IMR-90 (cell line): Measurements from ENCODE around the gene SIN3B. TPM values are rescaled to one million over a fixed set of nuclear protein-coding genes. Genes with fewer than 3 reads are reported as not detected.
A peak's percentile ranks its signal among the peaks of the same experiment; 100 is the strongest.

Source experiments
- ATAC-seq: fragments of 200-7000 bp; cut with Tn5 transposase; 2 replicates; pipeline ENCODE4 v1.9.1; 2020; ENCODE audit warnings: low read depth, mild to moderate bottlenecking, moderate library complexity
- BruUV-seq: library from RNA; stranded (reverse); fragments of 400-500 nt; replicated peaks from 2 replicates; lab custom pipeline; 2021; lab: Mats Ljungman, UMichigan
- CTCF ChIA-PET: fragments of 300-600 bp; formaldehyde crosslinking; extraction: SDS; loops from one replicate; lab custom pipeline; 2021; ENCODE audit warnings: antibody characterized with exemption; lab: Yijun Ruan, JAX
- POLR2A ChIA-PET: fragments of 300-600 bp; sonication (Branson Sonifier 250); formaldehyde crosslinking; loops from one replicate; lab custom pipeline; 2022; ENCODE audit warnings: antibody characterized with exemption; ENCODE audit not compliant: unreplicated experiment; lab: Charles Lee
- DNase-seq: peaks from one replicate; pipeline ENCODE4 v3.0.0; 2013
- H2AFZ ChIP-seq: replicated peaks from 2 replicates; pipeline ENCODE3; 2013; ENCODE audit warnings: low read length, mild to moderate bottlenecking; ENCODE audit not compliant: poor library complexity
- H2AK5ac ChIP-seq: 2 replicates; pipeline ENCODE4 v1.6.1; 2013; ENCODE audit warnings: low read depth, low read length, inconsistent platforms
- H2AK9ac ChIP-seq: replicated peaks from 2 replicates; pipeline ENCODE3; 2013; ENCODE audit warnings: mild to moderate bottlenecking, low read depth, low read length, moderate library complexity; ENCODE audit not compliant: poor library complexity
- H2BK120ac ChIP-seq: 2 replicates; pipeline ENCODE4 v1.6.1; 2013; ENCODE audit warnings: low read depth, low read length, inconsistent platforms
- H2BK15ac ChIP-seq: 3 replicates; pipeline ENCODE4 v1.6.1; 2013; ENCODE audit warnings: low read depth, low read length, inconsistent platforms
- H2BK20ac ChIP-seq: 2 replicates; pipeline ENCODE4 v1.6.1; 2013; ENCODE audit warnings: low read depth, mild to moderate bottlenecking, inconsistent platforms, low read length, moderate library complexity
- H2BK5ac ChIP-seq: 2 replicates; pipeline ENCODE4 v1.6.1; 2013; ENCODE audit warnings: mild to moderate bottlenecking, low read depth, low read length, inconsistent platforms; ENCODE audit not compliant: poor library complexity, severe bottlenecking
- H3K14ac ChIP-seq: replicated peaks from 2 replicates; pipeline ENCODE4 v1.6.1; 2013; ENCODE audit warnings: low read depth, low read length, inconsistent platforms
- H3K18ac ChIP-seq: 2 replicates; pipeline ENCODE4 v1.6.1; 2013; ENCODE audit warnings: low read depth, low read length, control low read depth
- H3K23ac ChIP-seq: 2 replicates; pipeline ENCODE4 v1.6.1; 2013; ENCODE audit warnings: low read depth, low read length, inconsistent platforms
- H3K27ac ChIP-seq: 2 replicates; pipeline ENCODE4 v1.5.1; 2013; ENCODE audit warnings: mild to moderate bottlenecking, control low read depth, low read length; ENCODE audit not compliant: insufficient read depth
- H3K27me3 ChIP-seq: 2 replicates; pipeline ENCODE4 v1.6.1; 2013; ENCODE audit warnings: low read length; ENCODE audit not compliant: control insufficient read depth, insufficient read depth
- H3K36me3 ChIP-seq: 2 replicates; pipeline ENCODE4 v1.6.1; 2013; ENCODE audit warnings: low read length, mixed read lengths; ENCODE audit not compliant: control insufficient read depth, insufficient read depth
- H3K4ac ChIP-seq: 2 replicates; pipeline ENCODE4 v1.6.1; 2013; ENCODE audit warnings: low read depth, low read length, inconsistent platforms
- H3K4me1 ChIP-seq: 2 replicates; pipeline ENCODE4 v1.6.1; 2013; ENCODE audit warnings: low read length, mixed read lengths; ENCODE audit not compliant: control insufficient read depth, insufficient read depth
- H3K4me2 ChIP-seq: 2 replicates; pipeline ENCODE4 v1.6.1; 2013; ENCODE audit warnings: low read depth, mild to moderate bottlenecking, control low read depth, low read length, moderate library complexity
- H3K4me3 ChIP-seq: 2 replicates; pipeline ENCODE4 v1.5.1; 2013; ENCODE audit warnings: low read depth, mild to moderate bottlenecking, control low read depth, low read length, moderate library complexity; ENCODE audit not compliant: insufficient read depth
- H3K56ac ChIP-seq: 2 replicates; pipeline ENCODE4 v1.6.1; 2013; ENCODE audit warnings: low read length, inconsistent platforms; ENCODE audit not compliant: insufficient read depth; ENCODE audit errors: extremely low read depth
- H3K79me1 ChIP-seq, 2 experiments: 2 replicates each; pipeline ENCODE4 v1.6.1; 2013; ENCODE audit warnings: low read length in 2 of 2, inconsistent platforms in 1 of 2, low read depth in 1 of 2
- H3K9ac ChIP-seq: 2 replicates; pipeline ENCODE4 v1.6.1; 2013; ENCODE audit warnings: low read depth, low read length, control low read depth
- H3K9me1 ChIP-seq: 2 replicates; pipeline ENCODE4 v1.6.1; 2013; ENCODE audit warnings: low read length, inconsistent platforms; ENCODE audit not compliant: insufficient read depth
- H3K9me3 ChIP-seq: 2 replicates; pipeline ENCODE4 v1.6.1; 2013; ENCODE audit warnings: low read length; ENCODE audit not compliant: control insufficient read depth, insufficient read depth
- H4K20me1 ChIP-seq: 2 replicates; pipeline ENCODE4 v1.6.1; 2013; ENCODE audit warnings: low read length, inconsistent platforms; ENCODE audit not compliant: insufficient read depth
- H4K5ac ChIP-seq: 2 replicates; pipeline ENCODE4 v1.6.1; 2013; ENCODE audit warnings: mild to moderate bottlenecking, low read depth, low read length, control low read depth
- H4K8ac ChIP-seq, 2 experiments: 2 replicates each; pipeline ENCODE4 v1.6.1; 2013; ENCODE audit warnings: low read depth in 2 of 2, low read length in 2 of 2, control low read depth in 1 of 2, inconsistent platforms in 1 of 2
- H4K91ac ChIP-seq: 2 replicates; pipeline ENCODE4 v1.6.1; 2013; ENCODE audit warnings: low read depth, low read length, inconsistent platforms; ENCODE audit not compliant: insufficient read depth
- BHLHE40 ChIP-seq: fragments of 150-350 bp; IDR thresholded peaks from 2 replicates; pipeline ENCODE4 v1.6.1; 2016; ENCODE audit warnings: mild to moderate bottlenecking, low read depth, low read length
- CEBPB ChIP-seq: IDR thresholded peaks from 2 replicates; pipeline ENCODE4 v1.6.1; 2012; ENCODE audit warnings: low read depth, low read length, improper control_type of control experiment
- CHD1 ChIP-seq: IDR thresholded peaks from 2 replicates; pipeline ENCODE4 v1.6.1; 2012; ENCODE audit warnings: low read depth, low read length, improper control_type of control experiment
- CTCF ChIP-seq: conservative IDR thresholded peaks from 2 replicates; pipeline ENCODE4 v1.5.1; 2012; ENCODE audit warnings: mild to moderate bottlenecking, low read depth, low read length, improper control_type of control experiment
- ELK1 ChIP-seq: fragments of 150-350 bp; IDR thresholded peaks from 2 replicates; pipeline ENCODE4 v1.6.1; 2016; ENCODE audit warnings: low read depth, mild to moderate bottlenecking, low read length, moderate library complexity, borderline replicate concordance
- FOS ChIP-seq: fragments of 150-350 bp; IDR thresholded peaks from 2 replicates; pipeline ENCODE4 v1.6.1; 2016; ENCODE audit warnings: low read depth, low read length
- MAFK ChIP-seq: IDR thresholded peaks from 2 replicates; pipeline ENCODE4 v1.6.1; 2012; ENCODE audit warnings: low read depth, low read length, improper control_type of control experiment
- MAZ ChIP-seq: IDR thresholded peaks from 2 replicates; pipeline ENCODE4 v1.6.1; 2012; ENCODE audit warnings: low read depth, mild to moderate bottlenecking, low read length, improper control_type of control experiment, moderate library complexity, borderline replicate concordance
- MXI1 ChIP-seq: IDR thresholded peaks from 2 replicates; pipeline ENCODE4 v1.6.1; 2012; ENCODE audit warnings: low read depth, mild to moderate bottlenecking, low read length, moderate library complexity, borderline replicate concordance
- NFE2L2 ChIP-seq: fragments of 150-350 bp; IDR thresholded peaks from 2 replicates; pipeline ENCODE4 v1.6.1; 2016; ENCODE audit warnings: low read depth, mild to moderate bottlenecking, low read length
- POLR2A ChIP-seq: IDR thresholded peaks from 2 replicates; pipeline ENCODE4 v1.6.1; 2012; ENCODE audit warnings: mild to moderate bottlenecking, low read depth, low read length
- RAD21 ChIP-seq: IDR thresholded peaks from 2 replicates; pipeline ENCODE4 v1.6.1; 2012; ENCODE audit warnings: low read length, improper control_type of control experiment
- RCOR1 ChIP-seq: IDR thresholded peaks from 2 replicates; pipeline ENCODE4 v1.6.1; 2012; ENCODE audit warnings: mild to moderate bottlenecking, low read length, improper control_type of control experiment; ENCODE audit not compliant: insufficient replicate concordance
- RFX5 ChIP-seq: IDR thresholded peaks from 2 replicates; pipeline ENCODE4 v1.8.0; 2012; ENCODE audit warnings: low read depth, mild to moderate bottlenecking, low read length, moderate library complexity
- SMC3 ChIP-seq: fragments of 150-350 bp; IDR thresholded peaks from 2 replicates; pipeline ENCODE4 v1.6.1; 2016; ENCODE audit warnings: low read depth, mild to moderate bottlenecking, antibody characterized with exemption, low read length, moderate library complexity
- WGBS, 2 experiments: methylation state at CpG; one replicate each; pipeline versions ENCODE4 v1.1.5 to v1.1.7; 2013; ENCODE audit warnings: missing lambda C conversion rate in 2 of 2; ENCODE audit not compliant: insufficient read length in 1 of 2; ENCODE audit errors: extremely low coverage in 2 of 2; 5-methylcytosine and 5-hydroxymethylcytosine counted together
- dilution Hi-C: fragments of 300-500 bp; cut with HindIII; formaldehyde crosslinking; loops from one replicate; pipeline ENCODE4 v1.14.3; 2018; ENCODE audit warnings: low sequenced_read_pairs; ENCODE audit not compliant: unreplicated experiment
- in situ Hi-C: fragments of 300-500 bp; cut with MboI; formaldehyde crosslinking; loops from 3 replicates; pipeline ENCODE4 v1.14.3; 2019; ENCODE audit warnings: low sequenced_read_pairs, inconsistent platforms, mixed read lengths
- intact Hi-C: fragments of 100-400 bp; cut with micrococcal nuclease; formaldehyde crosslinking; loops from 2 replicates; pipeline ENCODE4 v1.10.0; 2022
- polyA plus RNA-seq, 3 experiments: library from polyadenylated mRNA; depleted of rRNA; stranded (reverse); fragments of >200 nt; gene quantifications; 2 replicates each; pipeline ENCODE4 v1.2.3, GENCODE V29; 2012; ENCODE audit warnings: low replicate concordance in 1 of 3
- total RNA-seq: library from RNA; depleted of rRNA; stranded (reverse); fragments of >200 nt; gene quantifications from 2 replicates; pipeline ENCODE4 v1.2.3, GENCODE V29; 2012
- TF ChIP-seq, protein P1 (sequence below): fragments of 150-350 bp; IDR thresholded peaks from 2 replicates; pipeline ENCODE4 v1.6.1; 2017; ENCODE audit warnings: mild to moderate bottlenecking, antibody characterized with exemption, low read length, low read depth

The SIN3B gene
- total and polyA plus RNA-seq, 2 of the 4 experiments (the other 2 are of a cell fraction): 7.9 to 40.0 TPM

DNA sequence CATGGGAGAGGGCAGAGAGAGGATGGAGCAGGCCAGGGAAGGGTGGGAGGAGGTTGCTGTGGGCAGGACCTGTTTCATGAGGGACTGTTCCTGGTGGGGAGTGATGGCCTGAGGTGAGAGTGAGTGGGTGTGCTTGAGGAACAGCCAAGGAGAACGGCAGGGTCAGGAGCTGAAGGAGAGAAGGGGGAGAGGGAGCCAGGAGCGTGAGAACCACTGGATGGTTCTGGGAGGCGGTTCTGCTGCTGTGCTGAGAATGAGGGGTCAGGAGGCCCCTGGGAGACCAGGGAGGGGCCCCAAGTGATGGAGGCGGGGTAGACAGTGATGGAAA lies 7.8 kb downstream of the SIN3B start:
- no peaks in the 10 kb centered on the region for H3K27me3 ChIP-seq
- dilution Hi-C loops: no loop called here
- no peak overlapping the region for H3K23ac ChIP-seq
- no peak for DNase-seq
- no peaks in the 10 kb centered on the region for H3K9me3 ChIP-seq
- in situ Hi-C loops: no loop called here
- WGBS, 2 experiments: 100% methylated on average over 1 of the region's 4 CpGs; no CpG with 5 or more reads in 1 of the 2 experiments
- H3K56ac ChIP-seq: no peak overlapping the region
- H3K4me2 ChIP-seq: no peak overlapping the region
- intact Hi-C loops: no loop called here
- H3K4me3 ChIP-seq: no peak overlapping the region
- no peak overlapping the region for H3K27ac ChIP-seq
- peaks cover 37% of the 10 kb centered on the region for H4K20me1 ChIP-seq
- no peaks in the 10 kb centered on the region for H3K4me1 ChIP-seq
- ATAC-seq: no peak
- peak overlapping the region; percentile 55 for H2AK9ac ChIP-seq
- H2BK20ac ChIP-seq: no peak overlapping the region
- H2AFZ ChIP-seq: no peak overlapping the region
- no peak overlapping the region for H2BK5ac ChIP-seq
- H3K18ac ChIP-seq: no peak overlapping the region
- no peak overlapping the region for H3K14ac ChIP-seq
- no peak overlapping the region for H3K4ac ChIP-seq
- peaks cover 40 to 87% of the 10 kb centered on the region in 2 experiments for H3K79me1 ChIP-seq
- no peak overlapping the region for H3K9ac ChIP-seq
- no peak overlapping the region for H4K5ac ChIP-seq
- no peak overlapping the region for H2BK120ac ChIP-seq
- H2BK15ac ChIP-seq: no peak overlapping the region
- peaks cover 15% of the 10 kb centered on the region; the same call in 1 of the 2 replicates for H3K9me1 ChIP-seq
- no peak overlapping the region for H4K91ac ChIP-seq
- H3K36me3 ChIP-seq: peaks cover 72% of the 10 kb centered on the region
- ChIA-PET POLR2A (no interaction called here), CTCF (no interaction called here)
- H2AK5ac ChIP-seq: 0 out of 2 replicates have a peak overlapping the region, but pooled peaks have one; percentile 8
- no TSS peak for BruUV-seq
- no peak overlapping the region for H4K8ac ChIP-seq
- TF ChIP-seq RCOR1 (no peak), MAFK (no peak), FOS (no peak), RFX5 (no peak), CEBPB (no peak), SMC3 (no peak), RAD21 (no peak), POLR2A (no peak), CTCF (no peak), ELK1 (no peak), NFE2L2 (no peak), CHD1 (no peak), MAZ (no peak), BHLHE40 (no peak), MXI1 (no peak)
- TF ChIP-seq, protein P1, sequence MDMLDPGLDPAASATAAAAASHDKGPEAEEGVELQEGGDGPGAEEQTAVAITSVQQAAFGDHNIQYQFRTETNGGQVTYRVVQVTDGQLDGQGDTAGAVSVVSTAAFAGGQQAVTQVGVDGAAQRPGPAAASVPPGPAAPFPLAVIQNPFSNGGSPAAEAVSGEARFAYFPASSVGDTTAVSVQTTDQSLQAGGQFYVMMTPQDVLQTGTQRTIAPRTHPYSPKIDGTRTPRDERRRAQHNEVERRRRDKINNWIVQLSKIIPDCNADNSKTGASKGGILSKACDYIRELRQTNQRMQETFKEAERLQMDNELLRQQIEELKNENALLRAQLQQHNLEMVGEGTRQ: no peak
